Glutamatergic neuron (in vitro differentiated cells): ENCODE measurements around the gene ZNF438. TPM values are rescaled to one million over a fixed set of nuclear protein-coding genes. Genes with fewer than 3 reads are reported as not detected.

Source experiments
- DNase-seq: peaks from one replicate; pipeline ENCODE4 v3.0.0; 2022
- H3K27ac Mint-ChIP-seq: one replicate; pipeline ENCODE4 v1.8.0; 2020; ENCODE audit warnings: mild to moderate bottlenecking, mixed read lengths, inconsistent platforms; ENCODE audit not compliant: unreplicated experiment
- H3K27me3 Mint-ChIP-seq: one replicate; pipeline ENCODE4 v1.8.0; 2020; ENCODE audit warnings: mild to moderate bottlenecking, moderate library complexity, mixed read lengths, inconsistent platforms; ENCODE audit not compliant: unreplicated experiment
- H3K36me3 Mint-ChIP-seq: one replicate; pipeline ENCODE4 v1.8.0; 2020; ENCODE audit warnings: mild to moderate bottlenecking, mixed read lengths, inconsistent platforms; ENCODE audit not compliant: unreplicated experiment
- H3K4me1 Mint-ChIP-seq: one replicate; pipeline ENCODE4 v1.8.0; 2020; ENCODE audit warnings: mild to moderate bottlenecking, low read depth, mixed read lengths, inconsistent platforms; ENCODE audit not compliant: unreplicated experiment
- H3K4me3 Mint-ChIP-seq: one replicate; pipeline ENCODE4 v1.8.0; 2020; ENCODE audit warnings: mild to moderate bottlenecking, mixed read lengths, inconsistent platforms; ENCODE audit not compliant: unreplicated experiment
- H3K9me3 Mint-ChIP-seq: one replicate; pipeline ENCODE4 v1.8.0; 2020; ENCODE audit warnings: mild to moderate bottlenecking, moderate library complexity, mixed read lengths, inconsistent platforms; ENCODE audit not compliant: unreplicated experiment
- total RNA-seq: library from RNA; stranded (reverse); fragmentation: NEBNext Ultra II Directional; extraction: Animal tissue kit (Norgen Biotek cat#: 25700); gene quantifications from one replicate; pipeline ENCODE4 v1.2.1, GENCODE V29; 2021; ENCODE audit not compliant: unreplicated experiment
- TF ChIP-seq, protein P1 (sequence below): fragments of 200-600 bp; sonication (generic); IDR thresholded peaks from one replicate; pipeline ENCODE4 v1.5.0; 2021; ENCODE audit not compliant: partially characterized antibody, unreplicated experiment

The ZNF438 gene
- total RNA-seq, 1 donor from 2014 or later: 3.5 TPM

DNA sequence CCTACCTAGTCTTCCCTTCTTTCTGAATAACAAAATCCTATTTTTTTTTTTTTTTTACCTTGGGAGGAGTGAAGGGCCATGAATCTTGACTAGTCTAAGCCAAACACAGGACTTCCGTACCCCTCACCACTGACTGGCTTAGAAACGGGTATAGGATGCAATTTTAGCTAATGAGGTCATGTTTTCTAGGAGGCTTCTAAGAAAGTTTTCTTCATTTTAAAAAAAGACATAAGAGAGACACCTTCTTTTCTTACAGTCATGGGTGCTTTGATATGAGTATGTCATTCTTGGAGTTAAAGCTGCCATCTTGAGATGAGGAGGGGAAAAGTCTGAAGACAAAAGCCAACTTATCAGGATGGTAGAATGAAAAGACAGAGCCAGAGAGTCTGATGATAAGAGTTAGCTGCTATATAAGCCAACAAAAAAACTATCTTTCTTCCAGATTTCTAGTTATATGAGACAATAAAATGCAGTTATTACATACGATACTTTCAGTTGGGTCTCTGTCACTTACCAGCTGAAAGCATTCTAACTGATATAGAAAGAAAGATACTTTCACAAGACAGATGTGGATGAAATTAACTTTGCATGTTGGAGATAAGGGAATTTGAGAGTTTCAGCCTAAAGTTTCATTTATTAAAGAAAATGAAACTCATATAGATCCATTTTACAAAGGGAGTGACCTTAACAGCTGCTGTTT is 34.0 kb downstream of the ZNF438 start:
- H3K9me3 Mint-ChIP-seq: peaks cover 8% of the 10 kb centered on the region

DNA sequence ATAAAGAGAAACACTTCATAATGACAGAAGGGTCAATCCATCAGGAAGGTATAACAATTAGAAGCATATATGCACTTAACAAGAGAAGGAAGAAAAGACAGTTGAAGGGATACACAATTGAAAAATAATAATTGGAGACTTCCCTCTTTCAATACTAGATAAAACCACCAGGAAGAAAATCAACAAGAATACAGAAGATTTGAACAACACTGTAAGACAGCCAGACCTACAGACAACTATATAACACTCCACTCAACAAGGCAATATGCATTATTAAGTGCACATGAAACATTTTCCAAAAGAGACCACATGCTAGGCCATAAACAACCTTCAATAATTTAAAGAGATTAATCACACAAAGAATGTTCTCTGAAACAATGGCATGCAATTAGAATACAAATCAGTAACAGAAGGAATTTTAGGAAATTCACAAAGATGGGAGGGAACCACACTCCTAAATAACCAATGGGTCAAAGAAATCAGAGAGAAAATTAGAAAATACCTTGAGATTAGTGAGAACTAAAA is 35.1 kb downstream of the ZNF438 start:
- DNase-seq: no peak
- TF ChIP-seq, protein P1, sequence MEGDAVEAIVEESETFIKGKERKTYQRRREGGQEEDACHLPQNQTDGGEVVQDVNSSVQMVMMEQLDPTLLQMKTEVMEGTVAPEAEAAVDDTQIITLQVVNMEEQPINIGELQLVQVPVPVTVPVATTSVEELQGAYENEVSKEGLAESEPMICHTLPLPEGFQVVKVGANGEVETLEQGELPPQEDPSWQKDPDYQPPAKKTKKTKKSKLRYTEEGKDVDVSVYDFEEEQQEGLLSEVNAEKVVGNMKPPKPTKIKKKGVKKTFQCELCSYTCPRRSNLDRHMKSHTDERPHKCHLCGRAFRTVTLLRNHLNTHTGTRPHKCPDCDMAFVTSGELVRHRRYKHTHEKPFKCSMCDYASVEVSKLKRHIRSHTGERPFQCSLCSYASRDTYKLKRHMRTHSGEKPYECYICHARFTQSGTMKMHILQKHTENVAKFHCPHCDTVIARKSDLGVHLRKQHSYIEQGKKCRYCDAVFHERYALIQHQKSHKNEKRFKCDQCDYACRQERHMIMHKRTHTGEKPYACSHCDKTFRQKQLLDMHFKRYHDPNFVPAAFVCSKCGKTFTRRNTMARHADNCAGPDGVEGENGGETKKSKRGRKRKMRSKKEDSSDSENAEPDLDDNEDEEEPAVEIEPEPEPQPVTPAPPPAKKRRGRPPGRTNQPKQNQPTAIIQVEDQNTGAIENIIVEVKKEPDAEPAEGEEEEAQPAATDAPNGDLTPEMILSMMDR: no peak
- peaks cover 3% of the 10 kb centered on the region for H3K4me1 Mint-ChIP-seq
- H3K36me3 Mint-ChIP-seq: peaks cover 15% of the 10 kb centered on the region
- no peak overlapping the region for H3K4me3 Mint-ChIP-seq
- no peak overlapping the region for H3K27ac Mint-ChIP-seq
- no peaks in the 10 kb centered on the region for H3K27me3 Mint-ChIP-seq
- peaks cover 8% of the 10 kb centered on the region for H3K9me3 Mint-ChIP-seq

More for the DNA sequence above, 34.0 kb downstream of the ZNF438 start:
- Mint-ChIP-seq H3K36me3 (peaks cover 14% of the 10 kb centered on the region), H3K27me3 (no peaks in the 10 kb centered on the region), H3K4me1 (peaks cover 5% of the 10 kb centered on the region), H3K27ac (no peak overlapping the region), H3K4me3 (no peak overlapping the region)
- TF ChIP-seq, protein P1: no peak
- no peak for DNase-seq

DNA sequence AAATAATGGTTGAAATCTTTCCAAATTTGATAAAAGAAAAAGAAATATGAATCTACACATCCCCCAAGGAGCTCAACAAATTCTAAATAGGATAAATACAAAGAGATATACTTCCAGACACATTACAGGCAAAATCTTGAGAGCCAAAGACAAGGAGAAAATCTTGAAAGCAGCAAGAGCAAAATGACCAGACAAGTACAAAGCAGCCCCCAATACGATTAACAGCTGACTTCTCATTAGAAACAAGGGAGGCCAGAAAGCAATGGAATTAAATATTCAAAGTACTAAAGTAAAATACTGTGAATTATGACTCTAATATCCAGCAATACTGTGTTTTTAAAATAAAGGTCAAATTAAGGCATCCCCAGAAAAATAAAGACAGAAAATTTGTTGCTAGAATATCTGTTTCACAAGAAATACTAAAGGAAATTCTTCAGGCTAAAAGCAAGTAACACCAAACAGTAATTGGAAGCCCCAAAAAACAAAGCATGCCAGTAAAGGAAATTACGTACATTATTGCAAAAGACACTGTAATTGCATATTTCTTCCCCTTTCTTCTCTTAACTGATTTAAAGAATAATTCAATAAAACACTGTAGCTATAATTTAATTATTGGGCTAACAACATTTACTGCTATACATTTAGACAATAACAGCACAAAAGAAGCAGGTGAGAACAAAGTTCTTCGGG is 36.4 kb downstream of the ZNF438 start:
- TF ChIP-seq, protein P1: no peak
- Mint-ChIP-seq H3K36me3 (peaks cover 15% of the 10 kb centered on the region), H3K4me1 (peaks cover 2% of the 10 kb centered on the region), H3K27ac (no peak overlapping the region), H3K27me3 (no peaks in the 10 kb centered on the region), H3K9me3 (peaks cover 8% of the 10 kb centered on the region), H3K4me3 (no peak overlapping the region)
- no peak for DNase-seq

DNA sequence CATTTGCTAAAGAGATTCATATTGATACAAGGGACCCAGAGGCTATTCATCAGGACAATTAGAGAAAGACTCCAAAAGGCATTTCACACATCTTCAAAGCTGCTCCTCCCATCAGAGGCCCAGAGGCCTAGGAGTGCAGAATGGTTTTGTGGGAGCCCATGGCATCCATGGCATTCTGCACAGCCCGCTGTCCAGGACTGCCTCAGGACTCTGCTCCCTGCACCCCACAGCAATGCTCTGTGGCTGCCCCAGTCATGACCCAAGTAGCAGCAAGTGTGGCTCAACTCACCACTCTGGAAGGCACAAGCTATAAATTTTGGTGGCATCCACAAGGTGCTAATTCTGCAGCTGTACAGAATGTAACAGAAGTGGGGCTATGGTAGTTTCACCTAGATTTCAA is 38.5 kb downstream of the ZNF438 start:
- peaks cover 8% of the 10 kb centered on the region for H3K9me3 Mint-ChIP-seq
- DNase-seq: no peak
- H3K36me3 Mint-ChIP-seq: peaks cover 15% of the 10 kb centered on the region
- TF ChIP-seq, protein P1: no peak
- no peak overlapping the region for H3K4me3 Mint-ChIP-seq
- H3K4me1 Mint-ChIP-seq: no peaks in the 10 kb centered on the region
- no peak overlapping the region for H3K27ac Mint-ChIP-seq
- H3K27me3 Mint-ChIP-seq: no peaks in the 10 kb centered on the region

DNA sequence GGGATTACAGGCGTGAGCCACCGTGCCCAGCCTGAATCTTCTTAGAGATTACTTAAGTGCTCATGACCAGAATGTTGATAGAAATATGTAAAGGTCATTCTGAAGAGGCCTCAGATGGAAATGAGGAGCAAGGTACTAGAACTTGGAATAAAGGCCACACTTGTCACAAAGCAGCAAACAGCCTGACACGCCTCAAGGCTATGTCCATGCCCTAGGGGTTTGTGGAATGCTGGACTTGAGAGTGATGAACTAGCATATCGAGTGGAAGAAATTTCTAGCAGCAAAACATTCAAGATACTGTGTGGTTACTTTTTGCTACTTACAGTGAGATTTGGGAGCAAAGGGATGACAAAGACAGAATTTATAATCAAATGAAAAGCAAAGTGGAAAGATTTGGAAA is 39.0 kb downstream of the ZNF438 start:
- Mint-ChIP-seq H3K27ac (no peak overlapping the region), H3K27me3 (no peaks in the 10 kb centered on the region), H3K9me3 (peaks cover 8% of the 10 kb centered on the region), H3K4me1 (no peaks in the 10 kb centered on the region), H3K4me3 (no peak overlapping the region), H3K36me3 (peaks cover 15% of the 10 kb centered on the region)
- no peak for DNase-seq
- TF ChIP-seq, protein P1: no peak
